HG02763 (cell line): ENCODE results near the gene AACS.

ENCODE experiments used
- ATAC-seq: cut with Tn5 transposase; IDR thresholded peaks from one replicate; pipeline ENCODE4 v1.9.1; 2021; ENCODE audit warnings: mild to moderate bottlenecking, moderate library complexity; ENCODE audit not compliant: unreplicated experiment

AACS gene

GRCh38 chr12:125149160-125150108 is 84.2 kb downstream of the AACS start:
- peak; percentile 92 for ATAC-seq

GRCh38 chr12:125151284-125151683 is 86.0 kb downstream of the AACS start:
- no peak for ATAC-seq

- ATAC-seq = no peak
These were observed 87.2 kb downstream of the AACS start for GRCh38 chr12:125152463-125152862.

- ATAC-seq = no peak
These were observed 90.1 kb downstream of the AACS start for GRCh38 chr12:125155366-125155765.

- ATAC-seq = no peak
These were observed 91.9 kb downstream of the AACS start for GRCh38 chr12:125157177-125157576.

GRCh38 chr12:125159702-125160101 is 94.5 kb downstream of the AACS start:
- no peak for ATAC-seq

GRCh38 chr12:125160281-125160955 is 95.2 kb downstream of the AACS start:
- ATAC-seq = no peak

GRCh38 chr12:125161712-125162022 is 96.4 kb downstream of the AACS start:
- no peak for ATAC-seq

GRCh38 chr12:125162489-125163028 is 97.3 kb downstream of the AACS start:
- ATAC-seq = no peak

GRCh38 chr12:125163148-125163547 is 97.9 kb downstream of the AACS start:
- no peak for ATAC-seq

- no peak for ATAC-seq
These were observed 99.3 kb downstream of the AACS start for GRCh38 chr12:125164541-125164940.

GRCh38 chr12:125166041-125166440 is 100.8 kb downstream of the AACS start:
- ATAC-seq = no peak

- ATAC-seq = no peak
These were observed 102.4 kb downstream of the AACS start for GRCh38 chr12:125167658-125168057.

GRCh38 chr12:125169451-125169850 is 104.2 kb downstream of the AACS start:
- ATAC-seq = no peak

GRCh38 chr12:125169870-125170269 is 104.6 kb downstream of the AACS start:
- no peak for ATAC-seq

GRCh38 chr12:125171267-125171666 is 106.0 kb downstream of the AACS start:
- no peak for ATAC-seq

GRCh38 chr12:125172231-125172850 is 107.1 kb downstream of the AACS start:
- ATAC-seq = no peak

- no peak for ATAC-seq
These were observed 110.3 kb downstream of the AACS start for GRCh38 chr12:125175576-125175975.

GRCh38 chr12:125178222-125178621 is 113.0 kb downstream of the AACS start:
- no peak for ATAC-seq

- ATAC-seq = no peak
These were observed 114.9 kb downstream of the AACS start for GRCh38 chr12:125180144-125180543.

- ATAC-seq = no peak
These were observed 115.9 kb downstream of the AACS start for GRCh38 chr12:125181107-125181506.
